Measurements from ENCODE around the gene ADCY5.

The ADCY5 gene

DNA sequence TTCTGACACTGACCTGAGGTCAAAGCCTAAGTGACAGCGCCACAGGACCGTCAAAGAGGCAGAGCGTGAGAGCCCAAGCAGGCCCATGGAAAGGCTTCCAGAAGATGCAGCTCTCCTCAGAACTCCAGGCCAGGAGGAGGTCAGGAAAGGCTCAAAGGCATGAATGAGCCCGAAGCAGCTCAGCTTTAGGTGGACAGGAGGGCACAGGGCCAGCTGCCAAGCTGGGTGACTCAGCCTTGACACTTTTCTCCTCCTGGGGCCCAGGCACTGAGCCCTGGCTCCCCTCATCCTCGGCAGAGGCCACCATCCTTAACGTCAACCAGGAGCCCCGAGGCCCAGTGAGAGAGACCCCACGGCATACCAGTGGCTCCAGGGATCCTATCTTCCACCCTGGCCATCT lies 62.9 kb downstream of the ADCY5 start:
- peak; percentile 29 for DNase-seq (ENCODE audit: low read depth)

DNA sequence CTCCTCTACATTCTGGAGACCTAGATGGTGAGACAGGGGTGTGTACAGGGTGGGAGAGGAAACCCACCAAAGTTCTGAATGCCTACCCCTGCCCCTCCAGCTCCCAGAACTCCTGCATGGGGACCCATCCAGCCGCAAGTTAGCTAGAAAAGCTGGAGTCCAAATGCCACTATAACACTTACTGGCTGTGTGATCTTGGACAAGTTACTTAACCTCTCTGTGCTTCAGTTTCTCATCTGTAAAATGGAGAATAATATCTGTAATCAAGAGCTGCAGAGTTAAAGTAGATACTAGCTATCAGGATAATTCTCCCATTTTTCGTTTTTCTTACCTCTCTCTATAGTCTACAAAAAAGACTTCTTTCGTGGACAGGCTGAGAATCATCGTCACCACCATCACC lies 63.4 kb downstream of the ADCY5 start:
- DNase-seq (ENCODE audit: low read depth) = no peak

DNA sequence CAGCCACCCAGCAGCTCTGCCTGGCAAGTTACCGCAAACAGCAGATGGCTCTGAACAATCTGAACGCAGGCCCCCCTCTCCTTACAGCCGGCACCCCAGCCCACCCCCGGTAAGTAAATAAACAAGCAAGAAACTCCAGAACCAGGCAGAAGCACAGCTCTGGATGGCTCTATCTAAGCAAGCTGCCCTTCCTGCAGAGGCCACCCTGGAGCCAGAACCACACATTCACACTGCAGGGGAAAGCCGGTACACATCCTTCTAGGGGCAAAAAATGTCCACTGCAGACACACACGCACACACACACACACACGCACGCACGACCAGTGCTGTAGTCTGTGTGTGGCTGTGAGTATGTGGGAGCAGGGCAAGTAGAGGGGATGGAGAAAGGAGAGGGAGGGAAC lies 63.9 kb downstream of the ADCY5 start:
- DNase-seq (ENCODE audit: low read depth) = no peak

DNA sequence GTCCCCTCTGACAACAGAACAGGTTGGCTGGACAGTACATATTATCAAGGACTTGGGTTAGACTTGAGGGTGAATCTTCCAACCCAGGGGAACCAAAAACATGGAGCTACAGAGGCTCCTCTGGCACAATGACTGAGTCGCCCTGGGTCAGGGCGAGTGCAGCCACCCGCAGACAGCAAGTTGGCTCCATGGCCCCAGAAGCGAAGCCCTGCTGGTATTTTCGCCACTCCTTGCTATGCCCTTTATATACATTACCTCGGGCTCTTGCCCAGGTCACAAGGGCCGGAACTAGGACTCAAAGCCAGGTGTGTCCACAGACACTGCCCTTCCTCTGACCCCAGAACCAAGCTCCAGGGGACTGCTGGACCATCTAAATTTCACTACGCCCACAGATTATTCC lies 64.6 kb downstream of the ADCY5 start:
- DNase-seq (ENCODE audit: low read depth) = no peak

DNA sequence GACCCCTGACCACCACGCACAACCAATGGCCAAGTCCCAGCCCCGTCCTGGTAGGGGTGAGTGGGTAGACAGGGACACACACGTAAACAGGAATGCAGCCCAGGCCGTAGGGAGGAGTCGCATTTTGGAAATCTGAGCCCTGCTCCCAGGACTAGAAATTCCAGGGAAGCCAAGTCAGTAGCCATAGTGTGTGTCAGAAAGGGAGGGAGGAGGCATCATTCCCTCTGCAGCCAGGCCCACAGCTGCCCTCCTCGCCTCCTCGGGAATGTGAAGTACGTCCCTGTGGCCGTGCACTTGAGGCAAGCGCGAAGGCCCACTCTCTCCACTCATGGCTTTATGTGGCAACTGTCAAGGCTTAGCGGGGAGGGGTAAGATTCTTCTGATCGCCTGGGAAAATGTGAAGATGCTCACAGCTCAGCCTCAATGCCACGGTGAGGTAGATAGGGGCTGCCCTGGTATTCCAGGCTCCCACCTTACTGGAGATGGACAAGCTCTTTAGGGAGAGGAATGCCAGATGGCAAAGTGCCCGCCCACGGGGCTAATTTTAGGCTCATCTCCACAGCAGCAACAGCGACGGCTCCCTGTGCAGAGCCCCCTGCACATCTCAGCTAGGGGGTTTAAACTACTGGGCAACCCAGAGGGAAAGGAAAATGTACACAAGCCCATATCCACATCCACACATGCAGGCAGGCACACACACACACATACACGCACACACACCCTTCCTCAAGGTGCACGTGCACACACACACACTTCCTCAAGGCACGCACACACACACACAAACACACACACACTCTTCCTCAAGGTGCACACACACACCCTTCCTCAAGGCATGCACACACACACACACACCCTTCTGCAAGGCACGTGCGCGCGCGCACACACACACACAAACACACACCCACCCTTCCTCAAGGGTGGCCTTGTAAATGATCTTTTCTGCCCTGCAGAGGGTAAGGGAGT lies 65.5 kb downstream of the ADCY5 start:
- DNase-seq (ENCODE audit: low read depth) = peak; percentile 19

DNA sequence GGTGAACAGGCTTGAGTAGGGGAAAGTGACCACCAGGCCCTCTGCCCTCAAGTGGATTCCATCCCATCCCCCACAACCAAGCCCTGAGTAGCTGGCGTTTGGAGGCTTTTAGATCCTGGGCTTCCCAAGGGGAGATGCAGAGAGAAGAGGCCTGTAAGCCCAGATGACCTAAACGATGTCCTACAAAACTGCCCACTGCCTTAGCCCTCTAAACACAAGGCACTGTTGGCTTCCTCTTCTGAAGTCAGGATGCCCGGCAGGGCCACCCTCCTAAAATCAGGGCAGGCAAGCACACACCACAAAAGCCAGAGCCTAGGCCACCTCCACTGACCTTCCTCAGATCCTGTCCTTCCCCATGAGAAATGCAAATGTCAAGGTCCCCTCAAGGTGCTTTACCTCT lies 68.6 kb downstream of the ADCY5 start:
- no peak for DNase-seq (ENCODE audit: low read depth)

DNA sequence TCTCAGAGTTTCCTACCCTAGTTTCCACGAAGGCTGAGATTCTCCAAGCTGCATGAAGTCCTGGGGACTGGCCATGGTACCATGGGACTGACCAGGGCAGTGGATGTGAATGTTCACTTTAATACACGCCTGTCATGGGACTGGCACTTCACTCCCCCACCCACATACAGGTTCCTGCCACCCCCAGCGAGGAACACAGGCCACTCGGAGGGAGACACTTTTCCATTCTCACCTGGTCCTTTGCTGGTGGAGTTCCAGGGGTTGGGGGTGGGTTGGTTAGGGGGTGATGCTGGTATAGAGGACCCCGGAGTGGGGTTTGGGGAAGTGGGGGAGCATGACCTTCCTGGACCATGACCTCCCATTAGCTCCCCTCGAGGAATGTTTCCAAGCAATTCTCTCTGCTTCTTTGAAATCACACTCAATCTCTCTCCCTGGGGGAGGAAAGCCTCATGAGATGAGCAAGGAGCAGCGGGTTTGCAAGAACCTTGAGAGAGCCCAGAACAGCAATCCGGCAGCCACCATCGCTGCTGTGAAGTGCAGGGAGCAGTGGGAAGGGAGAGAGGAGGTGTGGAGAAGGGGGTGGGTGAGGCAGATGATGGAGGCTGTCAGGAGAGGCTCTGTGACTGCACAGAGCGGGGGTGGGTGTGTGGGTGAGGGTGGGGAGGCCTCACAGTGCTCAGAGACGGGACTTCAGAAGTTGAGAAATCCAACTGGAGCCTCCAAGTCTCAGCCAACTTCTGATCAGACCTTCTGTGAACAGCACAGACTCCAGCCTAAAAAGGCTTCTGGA lies 69.7 kb downstream of the ADCY5 start:
- DNase-seq (ENCODE audit: low read depth) = no peak

DNA sequence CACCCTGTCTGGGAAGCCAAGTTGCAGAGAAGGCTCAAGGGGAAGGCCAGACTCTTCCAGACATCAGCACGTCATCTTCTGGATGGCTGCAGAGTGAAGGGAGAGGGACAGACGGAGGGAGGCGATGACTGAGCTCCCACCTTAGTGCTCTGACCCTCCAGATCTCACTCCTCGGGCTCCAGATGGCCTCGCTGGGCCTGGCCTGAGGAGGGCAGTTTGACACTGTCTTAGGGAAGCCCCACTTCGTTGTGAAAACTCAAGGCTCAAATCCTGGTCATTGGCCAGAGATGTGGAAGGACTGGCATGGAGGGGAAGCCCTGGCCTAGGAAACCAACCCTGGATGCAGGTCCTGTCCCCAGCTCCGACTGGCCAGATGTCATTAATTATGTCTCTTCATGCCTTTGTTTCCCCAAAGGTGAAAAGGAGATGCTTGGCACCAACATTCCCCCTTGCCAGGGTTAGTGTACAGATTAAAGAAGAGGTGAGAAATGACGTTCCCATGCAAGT lies 70.4 kb downstream of the ADCY5 start:
- no peak for DNase-seq (ENCODE audit: low read depth)

DNA sequence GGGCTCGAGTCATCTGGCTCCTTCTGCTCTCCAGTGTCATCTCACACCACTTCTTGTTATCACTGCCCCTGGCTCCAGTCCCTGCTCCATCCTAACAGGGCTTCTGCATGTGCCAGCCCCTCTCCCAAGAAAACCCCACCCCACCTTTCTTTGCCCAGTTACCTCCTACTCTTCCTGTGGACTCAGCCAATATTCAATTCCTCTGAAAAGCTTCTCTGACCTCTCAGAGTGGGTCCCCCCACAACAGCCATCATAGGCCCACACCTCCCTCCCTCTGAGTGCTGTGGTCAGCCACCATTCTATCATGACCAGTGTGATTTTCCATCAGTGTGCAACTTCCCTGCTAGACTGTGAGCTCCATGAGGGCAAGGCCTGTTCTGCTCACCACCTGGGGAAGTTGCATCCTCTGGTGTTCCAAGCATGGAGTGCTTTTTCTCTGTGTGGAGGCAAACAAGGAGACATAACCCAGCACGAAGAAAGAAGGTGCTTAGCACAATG lies 71.6 kb downstream of the ADCY5 start:
- DNase-seq (ENCODE audit: low read depth) = no peak

DNA sequence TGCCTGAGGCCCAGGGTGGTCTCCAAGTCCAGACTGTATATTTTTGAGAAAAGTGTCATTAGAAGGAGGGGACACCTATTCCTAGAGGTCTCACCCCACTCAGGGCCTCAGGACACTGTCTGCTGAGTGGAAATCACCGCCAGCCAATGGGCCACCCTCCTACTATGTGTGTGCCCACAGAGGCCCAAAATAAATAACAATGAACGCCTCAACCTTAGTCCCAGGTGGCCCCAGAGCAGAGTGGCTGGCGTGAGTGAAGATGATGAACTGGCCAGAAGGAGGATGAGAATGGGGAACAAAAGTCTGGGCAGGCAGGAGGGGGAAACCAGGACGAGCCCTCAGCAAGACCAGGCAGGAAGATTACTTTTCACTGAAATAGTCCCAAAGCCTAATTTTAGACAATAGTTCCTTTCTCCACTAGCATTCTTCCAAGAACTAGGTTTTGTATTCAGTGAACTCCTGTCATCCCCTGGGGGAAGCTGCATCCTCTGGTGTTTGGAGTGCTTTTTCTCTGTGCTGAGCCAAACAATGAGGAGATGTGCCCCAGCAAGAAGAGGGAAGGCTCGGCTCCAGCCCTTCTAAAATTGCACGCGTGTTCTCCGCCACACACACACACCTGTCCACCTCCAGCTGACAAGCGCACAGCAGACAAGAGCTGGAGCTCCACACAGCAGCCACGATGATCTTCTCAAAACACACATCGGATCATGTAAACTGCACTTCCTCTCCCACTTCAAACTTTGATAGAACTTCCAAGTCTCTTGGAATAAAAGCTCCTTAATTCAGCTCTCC lies 72.2 kb downstream of the ADCY5 start:
- no peak for DNase-seq (ENCODE audit: low read depth)

DNA sequence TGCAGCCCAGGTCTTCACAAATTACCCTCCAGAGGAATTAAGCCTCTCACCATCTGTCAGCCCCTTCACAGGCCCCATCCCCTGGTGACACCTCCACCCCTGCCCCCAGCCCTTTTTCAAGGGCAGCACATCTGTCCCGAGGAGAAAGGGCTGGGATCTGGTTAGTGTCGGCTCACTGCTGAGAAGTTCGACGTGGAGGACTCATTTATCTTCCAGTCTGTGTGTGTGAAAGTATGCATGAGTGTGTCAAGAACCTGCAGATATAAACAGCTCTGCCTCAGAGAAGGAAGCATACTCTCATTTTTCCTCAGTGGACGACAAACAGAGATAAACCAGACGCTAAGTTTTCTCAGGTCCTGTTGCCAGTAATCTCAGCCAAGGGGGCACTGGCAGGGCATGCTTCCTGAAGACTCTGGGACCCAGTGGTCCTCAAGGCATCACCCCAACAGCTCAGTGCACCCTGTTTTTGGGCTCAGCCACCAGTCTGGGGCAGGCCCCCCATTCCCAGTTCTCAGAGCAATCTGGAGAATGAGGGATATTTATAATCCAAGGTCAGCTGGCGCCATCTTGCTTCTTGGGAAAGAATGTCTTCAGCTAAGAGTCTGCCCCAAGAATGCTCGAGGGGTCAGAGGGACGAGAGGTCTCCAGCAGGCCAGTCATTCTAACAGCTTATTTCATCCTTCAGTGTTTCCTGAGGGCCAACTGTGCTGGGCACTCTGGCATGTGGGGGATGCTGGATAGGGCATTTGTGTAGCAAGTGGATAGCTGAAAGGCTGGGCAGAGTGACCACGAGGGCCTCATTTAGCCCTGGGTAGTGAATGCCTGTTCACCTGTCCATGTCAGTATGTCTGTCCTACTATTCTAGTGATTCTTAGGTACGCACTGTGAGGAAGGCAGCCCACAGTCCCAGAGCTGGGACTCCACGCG lies 73.6 kb downstream of the ADCY5 start:
- no peak for DNase-seq (ENCODE audit: low read depth)

DNA sequence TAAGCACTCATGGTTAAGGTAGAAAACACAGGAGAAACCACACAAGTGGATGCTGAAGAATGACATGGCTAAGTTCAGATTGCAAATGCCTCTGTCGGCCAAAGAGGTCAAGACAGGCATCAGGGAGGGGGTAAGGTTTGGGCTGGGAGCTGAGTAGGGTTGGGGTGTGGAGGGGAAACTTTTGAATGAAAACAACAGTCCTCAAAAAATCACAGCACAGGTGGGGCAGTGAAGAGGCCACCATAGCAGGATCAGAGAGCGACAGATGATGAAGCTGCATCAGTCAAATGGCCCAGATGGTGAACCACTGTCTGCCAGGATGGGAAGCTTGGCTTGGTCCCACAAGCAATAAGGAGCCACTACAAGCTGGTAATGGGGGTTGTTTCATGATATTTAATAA lies 74.9 kb downstream of the ADCY5 start:
- no peak for DNase-seq (ENCODE audit: low read depth)

DNA sequence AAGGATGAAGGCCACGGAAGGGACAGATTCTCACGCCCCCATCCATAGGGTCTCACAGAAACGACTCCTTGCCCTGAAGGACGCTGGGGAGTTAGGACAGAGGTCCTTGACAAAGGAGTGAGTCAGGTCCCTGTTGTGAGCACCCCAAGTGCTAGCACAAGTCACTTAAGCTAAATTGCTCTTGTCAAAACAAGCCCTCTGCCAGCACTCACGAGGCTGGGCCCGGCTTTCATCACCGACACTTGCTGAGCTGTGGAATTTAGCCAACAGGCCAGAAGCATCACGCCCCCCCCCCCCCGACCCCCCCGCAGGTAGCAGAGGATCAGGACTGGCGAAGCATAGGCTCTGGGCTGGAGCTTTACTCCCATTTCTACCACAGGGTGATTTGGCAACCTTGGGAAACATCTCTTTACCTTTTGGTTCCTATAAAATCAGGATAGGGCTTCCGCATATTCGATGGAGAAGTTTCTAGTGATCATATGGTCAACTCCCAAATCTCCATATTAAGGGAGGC lies 75.4 kb downstream of the ADCY5 start:
- DNase-seq (ENCODE audit: low read depth) = no peak

DNA sequence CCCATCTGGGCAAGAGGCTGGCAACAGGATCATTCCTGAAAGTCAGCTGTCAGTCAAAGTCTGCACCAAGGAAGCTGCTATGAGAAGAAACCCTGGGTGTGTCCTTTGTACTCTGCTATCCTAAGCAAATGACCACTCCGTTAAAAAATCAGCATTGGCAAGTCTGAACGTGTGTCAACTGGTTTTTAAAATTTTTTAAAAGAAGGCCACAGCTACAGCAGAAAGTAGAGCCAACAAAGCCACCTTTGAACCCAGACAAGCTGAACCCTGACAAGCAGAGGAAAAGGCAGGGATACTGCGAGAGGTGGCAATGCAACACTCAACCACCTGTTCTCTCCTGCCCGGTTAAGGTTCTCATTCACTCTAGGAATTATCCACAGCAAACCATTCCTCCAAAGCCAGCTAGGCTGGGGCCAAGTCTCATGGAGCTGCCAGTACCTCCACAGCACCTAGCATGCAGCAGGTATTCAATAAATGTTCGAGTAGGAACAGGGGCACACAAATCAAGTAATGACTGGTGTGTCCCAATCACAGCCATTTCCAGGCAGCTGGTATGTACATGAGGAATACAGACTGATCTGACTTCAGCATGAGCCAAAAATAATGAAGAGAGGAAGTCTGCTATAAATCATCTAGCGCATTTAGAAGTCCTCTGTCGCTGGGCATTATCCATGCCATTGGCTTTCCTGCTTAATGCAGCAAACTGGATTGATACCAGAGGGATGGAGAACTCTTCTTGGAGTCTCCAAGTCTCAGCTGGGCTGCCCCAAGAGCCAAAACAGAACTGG lies 76.0 kb downstream of the ADCY5 start:
- DNase-seq (ENCODE audit: low read depth) = no peak

DNA sequence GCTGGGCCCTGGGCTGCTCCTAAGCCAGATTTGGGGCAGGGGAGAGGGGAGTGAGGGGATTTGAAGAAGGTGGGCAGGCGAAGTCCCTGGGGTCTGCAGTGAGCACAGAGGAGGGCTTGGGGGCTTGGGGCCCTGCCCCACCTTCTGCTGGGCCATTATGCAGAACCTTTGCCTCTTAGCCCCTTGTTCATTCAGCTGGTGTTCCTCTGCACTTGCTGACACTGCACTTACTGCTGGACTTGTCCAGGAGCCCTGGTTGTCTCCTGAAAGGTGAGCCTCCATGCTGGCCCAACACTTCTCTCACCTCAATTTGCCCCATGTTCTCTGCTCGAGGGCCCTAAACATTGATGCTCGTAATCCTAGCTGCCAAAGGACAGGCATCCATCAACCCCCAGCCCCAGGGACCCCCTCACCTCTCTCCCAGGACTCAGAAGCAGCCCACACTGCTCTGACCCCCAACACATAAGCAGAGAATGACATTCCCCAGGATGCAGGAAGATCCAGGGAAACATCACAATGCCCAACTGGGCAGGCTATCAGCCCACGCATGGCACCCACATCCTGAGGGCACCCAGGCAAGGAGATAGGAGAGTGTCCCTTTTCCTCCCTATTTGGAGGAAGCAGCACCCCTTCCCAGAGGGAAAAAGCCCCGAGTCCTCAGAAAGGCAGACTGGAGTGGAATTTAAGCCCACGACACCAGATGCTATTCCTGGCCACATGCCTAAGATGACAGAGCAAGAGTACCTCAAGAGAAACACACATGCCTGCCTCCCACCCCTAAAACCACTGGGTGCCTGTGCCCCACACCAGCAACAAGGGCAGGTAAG lies 76.8 kb downstream of the ADCY5 start:
- no peak for DNase-seq (ENCODE audit: low read depth)

DNA sequence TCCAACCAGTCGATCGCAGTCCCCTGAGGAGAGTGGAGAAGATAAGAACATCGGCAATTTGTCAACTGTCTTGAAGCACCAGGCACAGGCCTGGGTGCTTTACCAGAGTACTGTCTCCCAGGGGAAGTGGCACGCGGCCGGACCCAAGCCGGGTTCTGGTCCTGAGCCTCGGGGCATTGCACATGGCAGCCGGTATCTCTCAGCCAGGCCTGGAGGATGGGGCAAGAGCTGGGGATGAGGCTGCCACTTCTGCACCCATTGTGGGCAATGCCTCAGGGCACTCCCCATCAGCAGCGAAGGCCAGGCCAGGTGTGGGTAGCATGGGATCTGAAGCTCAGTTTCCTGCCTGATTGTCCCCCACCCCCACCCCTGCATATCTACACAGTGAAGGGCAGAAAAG lies 77.5 kb downstream of the ADCY5 start:
- no peak for DNase-seq (ENCODE audit: low read depth)

DNA sequence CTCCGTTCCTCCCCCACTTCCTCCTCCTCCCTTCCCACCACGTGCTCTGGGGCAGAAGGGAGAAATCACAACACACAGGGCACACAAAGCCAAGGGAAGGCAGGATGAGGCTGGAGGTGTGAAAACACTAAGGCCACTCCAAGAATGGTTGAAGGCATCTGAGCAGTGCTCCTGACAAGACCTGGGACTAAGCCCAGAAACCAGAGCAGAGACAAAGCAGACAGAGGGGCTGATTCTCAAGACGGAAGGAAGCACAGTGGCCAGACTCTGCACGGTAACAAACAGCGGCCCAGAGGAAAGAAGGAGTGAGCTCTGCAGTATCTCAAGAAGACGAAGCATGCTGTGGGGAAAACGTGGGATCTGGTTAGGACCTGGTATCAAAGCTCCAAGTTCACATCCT lies 78.1 kb downstream of the ADCY5 start:
- no peak for DNase-seq (ENCODE audit: low read depth)

DNA sequence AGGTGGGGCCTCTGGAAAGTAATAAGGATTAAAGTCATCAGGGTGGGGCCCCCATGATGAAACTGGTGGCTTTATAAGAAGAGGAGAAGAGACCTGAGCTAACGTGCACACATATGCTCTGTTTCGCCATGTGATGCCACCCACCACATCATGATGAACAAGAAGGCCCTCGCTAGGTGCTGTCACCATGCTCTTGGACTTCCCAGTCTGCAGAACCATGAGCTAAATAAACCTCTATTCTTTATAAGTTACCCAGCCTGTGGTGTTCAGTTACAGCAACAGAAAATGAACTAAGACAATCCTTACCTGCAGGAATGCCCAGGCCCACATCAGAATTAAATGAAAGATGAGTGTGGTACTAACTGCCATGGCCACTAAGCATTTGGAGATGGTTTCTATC lies 79.8 kb downstream of the ADCY5 start:
- DNase-seq (ENCODE audit: low read depth) = no peak
